22Rv1 (cell line): ENCODE data around the gene FNIP1.

Source experiments
- CTCF ChIP-seq: fragments of 450-650 bp; IDR thresholded peaks from 2 replicates; pipeline ENCODE4 v1.5.1; 2017; ENCODE audit warnings: mild to moderate bottlenecking
- ZFX ChIP-seq: fragments of 450-650 bp; IDR thresholded peaks from 2 replicates; pipeline ENCODE4 v1.6.1; 2017; ENCODE audit warnings: antibody characterized with exemption, borderline replicate concordance

DNA sequence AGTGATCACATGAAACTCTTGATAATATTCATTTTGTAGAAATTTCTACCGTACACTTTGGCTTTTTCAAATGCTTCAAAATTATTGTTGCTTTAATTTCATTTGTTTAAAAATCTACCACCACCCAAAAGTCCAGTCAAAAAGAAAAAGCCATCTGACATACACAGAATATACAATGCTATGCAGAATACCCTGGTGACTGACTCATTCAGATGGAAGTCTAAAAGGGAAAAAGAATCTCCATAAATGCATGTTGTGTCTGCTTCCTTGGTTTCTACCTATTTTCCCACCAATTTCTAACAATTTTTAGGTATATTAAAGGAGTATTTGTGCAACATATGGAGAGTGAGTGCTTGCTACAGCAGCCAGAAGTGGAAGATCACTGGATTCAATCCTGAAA lies 152.4 kb downstream of the FNIP1 start:
- no peak for TF ChIP-seq CTCF
- TF ChIP-seq ZFX: no peak
